A172 (cell line): ENCODE results near the gene EXOC3L4. TPM values are rescaled to one million over a fixed set of nuclear protein-coding genes. Genes with fewer than 3 reads are reported as not detected.
"Not testable (repeated sequence)": the region's sequence is repeated elsewhere in the genome, so short reads cannot be mapped to it uniquely, and the experiment has no call there.

ENCODE experiments used
- DNase-seq: peaks from one replicate; pipeline ENCODE4 v3.0.0-alpha.2; 2015; ENCODE audit warnings: low spot score
- total RNA-seq: library from RNA; depleted of rRNA; stranded (reverse); fragments of >200 nt; shearing (Covaris generic); gene quantifications from 2 replicates; pipeline ENCODE4 v1.2.3, GENCODE V29; 2014; rRNA removed

EXOC3L4 gene
- total RNA-seq, 1 experiment from 2014 or later, result 8.2 TPM

- DNase-seq, result no peak
These were observed 56.9 kb downstream of the EXOC3L4 start for GRCh38 chr14:103151270-103151945.

GRCh38 chr14:103155010-103155409 lies 60.5 kb downstream of the EXOC3L4 start:
- DNase-seq, result peak; percentile 75

- DNase-seq, result not testable (repeated sequence)
These were observed 60.9 kb downstream of the EXOC3L4 start for GRCh38 chr14:103155416-103155815.

GRCh38 chr14:103155826-103156394 lies 61.4 kb downstream of the EXOC3L4 start:
- DNase-seq, result no peak

GRCh38 chr14:103156651-103157378 lies 62.3 kb downstream of the EXOC3L4 start:
- no peak for DNase-seq

GRCh38 chr14:103157969-103158368 lies 63.4 kb downstream of the EXOC3L4 start:
- DNase-seq, result no peak

GRCh38 chr14:103158688-103159087 lies 64.2 kb downstream of the EXOC3L4 start:
- no peak for DNase-seq

Other genes with a start within 250 kb of the EXOC3L4 start
- gene AMN, start 172.1 kb upstream of the EXOC3L4 start, total RNA-seq, result 0.03 TPM in 1 of 2 replicates, not detected in the other
- gene CDC42BPB, start 37.2 kb upstream of the EXOC3L4 start, total RNA-seq, result 26.2 and 26.6 TPM in 2 replicates
- not detected in 2 replicates for gene LBHD2, start 10.5 kb upstream of the EXOC3L4 start, total RNA-seq
- 207 and 346 TPM in 2 replicates for gene TNFAIP2, start 28.7 kb downstream of the EXOC3L4 start, total RNA-seq
- gene EIF5, start 239.5 kb downstream of the EXOC3L4 start, total RNA-seq, result 70.8 and 85.0 TPM in 2 replicates